ENCODE measurements around the gene AUTS2.

Gene AUTS2

GRCh38 chr7:69789563-69789962, 191.3 kb downstream of the AUTS2 start:
- CTCF ChIA-PET, result interaction anchor here (0.9 kb wide), 1 partner anchor 10 kb away, joined by 4 read pairs; no protein-coding TSS in a partner anchor
- H3K4me3 ChIP-seq (ENCODE audit: low read depth, low read length), result no peak overlapping the region
- TF ChIP-seq CTCF (IDR thresholded peaks at IDR 0.05; ENCODE audit: insufficient read depth, low read length, missing control alignments), result no peak
- POLR2A ChIA-PET, result no interaction called here
- no peak for DNase-seq (ENCODE audit: low read depth, low spot score)

GRCh38 chr7:69790977-69791724, 192.9 kb downstream of the AUTS2 start:
- no peak for TF ChIP-seq CTCF (IDR thresholded peaks at IDR 0.05; ENCODE audit: insufficient read depth, low read length, missing control alignments)
- CTCF ChIA-PET, result no interaction called here
- no peak for DNase-seq (ENCODE audit: low read depth, low spot score)
- no peak overlapping the region for H3K4me3 ChIP-seq (ENCODE audit: low read depth, low read length)
- POLR2A ChIA-PET, result no interaction called here

- no peak for DNase-seq (ENCODE audit: low read depth, low spot score)
- POLR2A ChIA-PET, result no interaction called here
- CTCF ChIA-PET, result no interaction called here
- TF ChIP-seq CTCF (IDR thresholded peaks at IDR 0.05; ENCODE audit: insufficient read depth, low read length, missing control alignments), result no peak
- no peak overlapping the region for H3K4me3 ChIP-seq (ENCODE audit: low read depth, low read length)
Observed at GRCh38 chr7:69791739-69792138, 193.5 kb downstream of the AUTS2 start.

GRCh38 chr7:69795932-69796331, 197.7 kb downstream of the AUTS2 start:
- ChIA-PET POLR2A (no interaction called here), CTCF (interaction anchor here (0.6 to 1.0 kb wide), 3 partner anchors 19 to 178 kb away, joined by 3 read pairs; no protein-coding TSS in a partner anchor)
- no peak for DNase-seq (ENCODE audit: low read depth, low spot score)
- no peak for TF ChIP-seq CTCF (IDR thresholded peaks at IDR 0.05; ENCODE audit: insufficient read depth, low read length, missing control alignments)
- no peak overlapping the region for H3K4me3 ChIP-seq (ENCODE audit: low read depth, low read length)

DNA sequence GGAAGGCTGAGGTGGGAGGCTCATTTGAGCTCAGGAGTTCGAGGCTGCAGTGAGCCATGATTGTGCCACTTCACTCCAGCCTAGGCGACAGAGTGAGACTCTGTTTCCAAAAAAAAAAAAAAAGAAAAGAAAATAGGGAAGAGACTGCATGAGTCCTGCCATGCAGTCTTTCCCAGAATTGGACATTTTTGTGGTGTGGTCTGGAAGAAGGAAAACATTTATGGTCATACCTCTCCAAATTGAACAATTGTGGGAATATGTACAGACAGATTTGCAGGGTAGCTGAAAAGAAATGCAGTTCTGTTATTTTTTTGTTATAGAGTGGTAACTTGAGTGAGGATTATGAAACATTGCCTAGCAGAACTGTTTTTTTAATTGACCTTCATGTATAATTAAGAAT, 198.1 kb downstream of the AUTS2 start:
- H3K4me3 ChIP-seq (ENCODE audit: low read depth, low read length), result no peak overlapping the region
- ChIA-PET CTCF (interaction anchor here (1.0 kb wide), 2 partner anchors 19 to 135 kb away, joined by 3 read pairs; no protein-coding TSS in a partner anchor), POLR2A (no interaction called here)
- DNase-seq (ENCODE audit: low read depth, low spot score), result no peak
- no peak for TF ChIP-seq CTCF (IDR thresholded peaks at IDR 0.05; ENCODE audit: insufficient read depth, low read length, missing control alignments)

DNA sequence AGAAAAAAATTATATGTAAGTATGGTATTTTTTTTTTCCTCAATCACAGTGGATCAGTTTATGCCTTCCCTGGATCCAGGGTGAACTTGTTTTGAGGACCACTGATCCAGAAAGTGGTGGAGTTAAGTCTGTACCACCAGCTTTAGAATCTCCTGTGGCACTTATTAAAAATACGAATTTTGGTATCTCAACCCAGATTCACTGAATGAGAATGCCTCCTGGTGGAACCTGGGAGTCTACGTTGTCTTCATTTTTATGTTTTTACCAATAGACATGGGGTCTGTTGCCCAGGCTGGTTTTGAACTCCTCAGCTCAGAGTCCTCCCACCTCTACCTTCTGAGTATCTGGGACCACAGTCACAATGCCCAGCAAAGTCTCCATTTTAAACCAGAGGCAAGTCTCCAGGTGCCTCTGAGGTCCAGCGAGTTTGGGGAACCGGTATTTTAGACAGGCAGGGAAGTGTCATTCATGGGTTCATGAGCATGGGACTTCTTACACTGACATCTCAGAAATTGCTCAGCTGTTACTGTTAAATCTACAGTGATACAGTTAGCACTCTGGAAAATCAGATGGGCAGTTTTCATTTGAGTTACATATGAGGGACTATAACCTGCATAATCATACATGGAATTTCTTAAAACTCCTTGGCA, 200.9 kb downstream of the AUTS2 start:
- CTCF ChIA-PET, result interaction anchor here (1.3 kb wide), 1 partner anchor 9 kb away, joined by 4 read pairs; no protein-coding TSS in a partner anchor

More for the DNA sequence above, 200.9 kb downstream of the AUTS2 start:
- no peak for DNase-seq (ENCODE audit: low read depth, low spot score)
- no peak overlapping the region for H3K4me3 ChIP-seq (ENCODE audit: low read depth, low read length)
- POLR2A ChIA-PET, result no interaction called here
- TF ChIP-seq CTCF (IDR thresholded peaks at IDR 0.05; ENCODE audit: insufficient read depth, low read length, missing control alignments), result no peak
